ENCODE results near the gene KRT31.

GRCh38 chr17:41421617-41422016, 24.2 kb upstream of the KRT31 start:
- TF ChIP-seq POLR2A (IDR thresholded peaks at IDR 0.05) (no peak), EP300 (IDR thresholded peaks at IDR 0.05) (no peak), CTCF (IDR thresholded peaks at IDR 0.05) (no peak)

All from stomach (tissue), 4 donors.